SKM-1 treated with dmso at 0.1 percent for 144 hours (cell line): ENCODE measurements around the gene RAB17.

Experiments
- DNase-seq: peaks from one replicate; lab custom pipeline; 2025; ENCODE audit not compliant: unreplicated experiment; lab: John Stamatoyannopoulos, UW

The RAB17 gene

DNA sequence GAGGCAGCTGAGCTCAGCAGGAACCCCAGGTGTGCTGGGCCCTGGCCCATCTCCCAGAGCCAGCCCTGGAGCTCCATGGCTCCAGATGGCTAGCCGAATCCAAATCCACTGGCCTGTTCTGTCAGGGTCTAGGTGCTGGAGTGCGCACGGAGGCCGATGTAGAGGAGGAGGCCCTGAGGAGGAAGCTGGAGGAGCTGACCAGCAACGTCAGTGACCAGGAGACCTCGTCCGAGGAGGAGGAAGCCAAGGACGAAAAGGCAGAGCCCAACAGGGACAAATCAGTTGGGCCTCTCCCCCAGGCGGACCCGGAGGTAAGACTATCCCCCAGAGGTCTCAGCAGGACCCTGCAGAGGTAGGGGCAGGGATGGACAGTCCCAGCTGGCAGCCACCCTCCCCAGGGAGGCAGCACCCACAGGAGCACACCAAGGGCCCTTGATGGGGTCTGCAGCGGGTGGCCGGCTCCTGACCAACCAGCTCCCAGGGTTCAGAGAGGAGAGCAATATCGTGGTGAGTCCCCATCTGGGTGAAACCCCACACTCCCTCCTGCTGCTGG, 50.2 kb downstream of the RAB17 start:
- no peak for DNase-seq

DNA sequence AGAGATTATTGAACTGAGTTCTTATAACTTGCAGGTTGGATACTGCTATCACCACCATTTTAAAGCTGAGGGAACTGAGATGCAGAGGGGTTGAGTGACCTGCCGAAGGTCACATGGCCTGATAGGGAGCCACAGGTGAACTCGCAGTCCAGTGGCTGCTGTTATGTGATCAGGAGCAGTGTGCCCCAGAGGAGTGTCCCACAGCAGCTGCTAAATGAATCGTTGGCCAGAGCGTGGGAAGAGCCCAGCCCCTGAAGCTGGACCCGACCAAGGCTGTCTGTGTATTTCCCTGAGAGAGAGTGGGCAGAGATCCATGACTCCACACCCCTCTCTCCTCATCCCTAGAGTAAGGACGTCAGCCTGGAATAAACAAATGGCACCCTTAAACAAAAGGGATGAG, 50.9 kb downstream of the RAB17 start:
- no peak for DNase-seq

DNA sequence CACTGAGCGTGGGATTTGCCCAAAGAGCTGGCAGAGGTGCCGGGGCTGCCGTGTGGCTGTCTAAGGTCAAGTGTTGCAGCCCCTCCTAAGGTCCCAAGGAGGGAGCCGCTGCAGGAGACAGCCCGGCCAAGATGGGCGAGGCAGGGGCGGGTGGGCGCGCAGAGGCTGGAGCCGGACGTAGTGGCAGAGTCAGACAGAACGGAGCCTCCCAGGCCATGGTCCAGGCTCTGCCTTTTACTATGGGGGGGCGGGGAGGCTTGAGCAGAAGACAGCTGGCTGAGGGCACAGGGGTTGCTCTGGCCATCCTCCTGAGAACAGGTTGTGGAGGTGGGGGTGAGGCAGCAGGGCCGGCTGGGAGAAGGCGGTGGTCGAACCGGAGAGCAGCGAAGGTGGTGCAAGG, 51.6 kb downstream of the RAB17 start:
- no peak for DNase-seq

DNA sequence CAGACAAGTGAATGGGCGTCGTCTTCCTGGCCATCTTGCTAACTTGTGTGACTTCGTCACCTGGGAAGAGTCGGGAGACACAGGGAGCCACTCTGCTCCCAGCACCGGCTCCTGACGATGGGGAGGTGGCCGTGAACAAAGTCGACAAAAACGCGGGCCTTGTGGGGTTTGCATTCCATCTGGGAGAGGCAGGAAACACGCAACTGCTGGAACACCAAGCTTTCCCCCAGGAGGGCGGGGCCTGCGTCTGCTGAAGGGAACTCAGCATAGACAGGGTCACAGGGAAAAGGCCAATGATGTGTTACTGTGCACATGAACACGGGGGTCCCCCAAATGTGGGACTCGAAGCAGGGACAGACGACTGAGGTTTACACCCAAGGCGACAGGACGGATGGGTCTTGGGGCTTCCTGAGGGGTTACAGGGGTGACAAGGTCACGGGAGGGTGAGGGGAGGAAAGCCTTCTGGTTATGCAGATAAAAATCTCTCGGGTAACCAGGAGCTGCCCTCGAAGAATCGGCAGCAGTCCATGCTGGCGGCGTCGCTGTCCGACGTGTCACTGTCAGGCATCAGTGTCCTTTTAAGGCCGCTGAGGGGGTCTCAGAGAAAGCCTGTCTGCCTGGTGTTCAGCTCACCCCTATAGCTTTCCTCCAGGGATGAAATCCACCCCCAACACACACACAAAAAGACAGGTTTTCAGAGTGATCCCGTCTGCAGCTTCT, 52.4 kb downstream of the RAB17 start:
- DNase-seq = no peak

DNA sequence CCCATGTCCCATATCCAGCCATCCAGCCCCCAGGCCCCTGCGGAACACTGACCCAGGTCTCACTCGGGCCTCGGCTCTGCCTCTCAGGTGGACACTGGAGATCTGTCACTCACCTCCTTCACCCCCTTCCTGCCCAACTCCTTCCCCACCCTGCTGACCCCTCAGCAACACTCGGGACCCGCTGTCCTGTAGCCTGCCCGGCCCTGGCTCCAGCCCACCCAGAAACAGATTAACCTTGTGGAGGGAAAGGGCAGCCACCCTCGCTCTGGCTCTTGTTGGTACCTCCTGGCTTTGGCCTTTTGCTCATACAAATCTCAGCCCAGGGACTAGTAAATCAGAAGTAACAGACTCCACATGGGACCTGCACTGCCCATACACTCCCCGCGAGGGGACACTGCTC, 53.9 kb downstream of the RAB17 start:
- DNase-seq = no peak

DNA sequence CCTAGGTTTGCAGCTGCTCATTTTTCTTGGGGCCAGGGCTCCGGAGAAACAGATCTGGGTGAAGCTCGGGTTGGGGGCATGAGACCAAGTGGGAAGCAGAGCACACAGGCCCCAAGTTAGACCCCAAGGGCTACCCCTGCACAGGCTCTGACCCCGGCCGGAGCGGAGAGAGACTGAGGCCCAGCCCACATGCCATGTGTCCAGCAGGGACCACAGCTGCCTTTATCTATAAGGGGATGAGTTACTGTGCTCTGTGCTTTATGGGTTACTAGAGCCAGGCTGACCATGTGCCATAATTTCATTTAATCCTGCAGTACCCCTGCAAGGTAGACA, 54.5 kb downstream of the RAB17 start:
- no peak for DNase-seq

DNA sequence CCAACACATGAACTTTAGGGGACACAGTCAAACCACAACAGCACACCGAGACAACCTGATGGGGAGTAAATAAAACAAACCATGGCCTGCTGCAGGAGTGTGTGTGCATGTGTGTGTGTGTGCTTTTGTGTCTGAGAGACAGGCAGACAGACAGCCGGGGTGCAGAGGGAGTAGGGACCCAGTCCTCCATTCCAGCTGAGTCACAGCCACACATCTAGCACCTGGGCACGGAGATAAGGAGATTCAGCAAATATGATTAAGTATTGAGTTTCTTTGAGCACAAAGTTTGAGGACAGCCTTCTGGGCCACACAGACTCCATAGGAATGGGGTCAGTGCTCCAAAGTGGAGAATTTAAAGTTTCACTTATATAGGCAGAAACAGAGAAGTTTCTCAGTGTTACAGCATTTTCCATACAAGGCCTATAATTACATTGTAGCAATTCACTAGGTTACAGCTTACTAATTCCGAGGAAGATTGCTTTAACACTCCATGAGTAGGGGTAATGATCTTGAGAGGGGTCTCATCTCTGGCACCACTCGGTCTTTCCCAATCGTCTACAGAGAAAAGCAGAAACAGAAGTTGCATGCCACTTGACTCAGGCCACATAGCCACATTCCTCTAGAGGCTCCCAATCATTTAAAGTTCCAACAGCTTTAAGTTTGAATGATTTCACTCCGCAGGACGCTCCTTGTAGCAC, 55.0 kb downstream of the RAB17 start:
- no peak for DNase-seq

DNA sequence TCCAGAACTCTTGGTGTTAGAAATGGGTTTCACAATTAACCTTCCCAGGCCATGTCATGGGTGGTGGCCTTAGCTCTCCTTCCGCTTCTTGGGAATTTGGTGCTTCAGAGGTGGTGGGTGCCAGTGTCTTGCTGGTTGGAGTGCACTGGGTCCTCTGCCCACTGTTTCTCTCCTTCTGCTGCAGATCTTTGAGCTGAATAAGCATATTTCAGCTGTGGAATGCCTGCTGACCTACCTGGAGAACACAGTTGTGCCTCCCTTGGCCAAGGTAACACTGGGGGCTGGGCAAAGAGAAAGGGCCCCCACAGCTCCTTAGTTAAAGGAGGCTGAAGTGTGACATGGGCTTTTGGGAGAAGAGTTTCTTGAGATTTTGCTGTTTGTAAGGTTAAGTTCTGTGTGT, 56.2 kb downstream of the RAB17 start:
- no peak for DNase-seq

DNA sequence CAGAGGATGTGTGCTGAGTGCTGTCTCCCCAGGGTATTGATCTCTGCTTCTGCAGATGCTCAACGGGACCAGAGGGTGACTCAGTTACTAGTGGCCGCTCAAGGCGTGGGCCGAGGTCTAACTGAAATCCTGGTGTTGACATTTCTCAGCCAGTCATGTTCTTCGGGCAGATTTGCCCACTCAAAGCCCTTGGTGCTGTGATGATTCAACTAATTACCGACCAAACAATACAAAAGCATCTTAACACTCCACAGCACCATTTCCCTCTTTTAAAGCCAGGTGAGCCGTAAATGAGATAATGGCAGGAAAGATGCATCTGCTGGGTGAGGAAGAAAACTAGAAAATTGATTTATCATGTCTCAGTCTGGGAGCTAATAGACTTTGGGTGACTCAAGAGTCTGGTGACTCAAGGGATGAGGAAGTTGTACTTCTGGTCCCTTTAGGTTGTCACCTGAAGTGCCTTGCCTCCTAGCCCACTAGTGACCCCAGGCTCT, 56.8 kb downstream of the RAB17 start:
- DNase-seq = no peak

DNA sequence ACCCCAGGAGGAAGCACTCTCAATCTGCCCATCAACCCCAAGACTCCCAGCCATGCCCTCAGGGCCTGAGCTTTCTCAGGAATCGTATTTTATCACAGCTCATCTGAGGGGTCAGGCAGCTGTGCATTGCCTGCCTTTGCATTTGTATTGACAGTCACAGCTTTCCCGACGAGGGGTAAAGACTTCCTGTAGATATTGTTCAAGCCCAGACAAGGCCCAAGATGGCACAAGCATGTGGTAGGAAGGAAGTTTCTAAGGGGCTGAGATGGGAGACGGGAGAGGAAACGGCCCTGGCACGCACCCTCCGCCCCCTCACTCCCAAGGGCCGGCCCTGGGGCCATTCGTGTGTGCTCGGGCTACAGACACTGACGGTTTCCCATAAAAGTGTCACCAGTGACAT, 58.4 kb downstream of the RAB17 start:
- no peak for DNase-seq

DNA sequence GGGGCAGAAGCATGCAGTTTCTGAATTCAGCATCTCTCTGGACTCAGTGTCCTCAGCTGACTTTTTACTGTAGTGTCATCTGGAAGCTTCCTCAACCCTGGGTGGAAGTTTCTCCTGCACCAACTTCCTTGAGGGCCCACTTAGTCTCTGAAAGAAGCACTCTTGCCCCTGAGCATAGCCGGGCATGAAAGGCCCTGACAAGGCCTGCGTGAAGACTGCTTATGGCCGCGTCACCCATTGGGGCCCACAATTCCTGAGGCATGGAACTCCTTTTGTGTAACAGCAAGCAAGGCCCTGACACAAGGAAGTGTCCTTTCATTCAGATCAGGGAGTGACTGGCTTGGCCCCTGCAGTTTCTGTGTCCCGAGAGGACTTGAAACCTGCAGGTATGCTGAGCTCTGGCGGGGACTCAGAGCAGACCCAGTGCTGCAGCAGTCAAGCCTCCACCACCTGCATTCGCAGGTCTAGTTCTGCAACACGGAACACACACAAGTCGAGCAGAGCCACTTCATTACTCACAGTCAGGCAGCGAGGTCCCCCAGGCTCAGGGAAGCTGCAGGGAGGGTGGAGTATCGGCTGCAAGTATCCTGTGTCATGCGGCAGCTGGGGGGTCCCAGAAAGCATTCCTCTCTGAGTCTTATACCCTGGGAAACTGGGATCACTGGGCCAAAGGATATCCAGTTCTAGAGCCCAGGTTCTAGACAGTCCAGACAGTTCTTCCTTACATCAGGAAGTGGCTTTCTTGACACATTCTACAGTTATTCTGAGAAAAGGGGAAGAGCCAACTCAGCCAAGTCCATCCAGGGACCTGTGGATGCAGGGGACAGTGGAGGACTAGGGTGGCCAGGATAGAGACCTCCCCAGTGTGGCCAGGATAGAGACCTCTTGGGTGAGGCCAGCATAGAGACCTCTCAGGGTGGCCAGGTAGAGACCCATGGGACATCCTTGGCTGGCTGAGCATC, 59.8 kb downstream of the RAB17 start:
- DNase-seq = no peak

DNA sequence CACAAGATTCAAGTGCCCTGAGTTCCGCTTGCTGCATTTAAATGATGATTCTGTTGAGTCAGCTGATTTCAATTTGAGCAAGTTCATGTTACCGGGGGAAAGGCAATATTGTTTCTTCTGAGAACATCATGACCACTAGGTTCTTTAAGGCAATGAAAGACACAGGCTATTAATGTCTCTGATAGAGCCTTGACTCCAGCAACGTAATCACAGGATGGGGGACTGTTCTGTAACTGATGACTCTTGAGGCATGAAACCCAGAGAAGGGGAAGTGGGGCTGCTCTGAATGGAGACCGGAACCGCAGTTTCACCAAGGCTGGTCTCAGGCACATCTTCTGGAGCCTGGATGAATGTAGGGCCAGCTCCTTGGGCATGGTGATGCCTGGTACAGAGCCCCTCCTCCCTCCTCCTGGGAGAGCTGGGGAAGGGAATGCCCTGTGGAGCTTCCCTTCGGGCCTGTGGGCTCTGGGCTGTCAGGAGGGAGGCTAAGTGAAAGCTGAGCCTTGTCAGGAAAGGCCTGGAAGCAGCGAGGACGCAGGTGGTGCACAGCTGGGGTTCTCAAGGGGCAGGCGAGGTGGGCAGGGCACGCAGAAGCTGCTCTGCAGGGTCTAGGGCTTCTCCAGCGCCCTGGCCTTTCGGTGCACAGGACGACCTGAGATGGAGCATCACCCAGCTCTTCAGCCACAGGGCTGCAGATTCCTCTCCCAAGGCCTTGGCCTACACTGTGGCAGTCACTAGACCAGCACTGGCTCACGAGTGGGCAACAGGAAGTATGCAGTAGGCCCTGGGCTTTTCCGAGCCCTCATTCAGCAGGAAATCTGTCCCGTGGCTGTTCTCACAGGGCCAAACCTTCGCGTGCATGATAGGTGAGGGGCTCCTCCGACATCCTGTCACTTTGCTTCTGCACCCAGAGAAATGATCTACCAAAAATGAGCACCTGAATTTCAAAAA, 60.8 kb downstream of the RAB17 start:
- DNase-seq = no peak

DNA sequence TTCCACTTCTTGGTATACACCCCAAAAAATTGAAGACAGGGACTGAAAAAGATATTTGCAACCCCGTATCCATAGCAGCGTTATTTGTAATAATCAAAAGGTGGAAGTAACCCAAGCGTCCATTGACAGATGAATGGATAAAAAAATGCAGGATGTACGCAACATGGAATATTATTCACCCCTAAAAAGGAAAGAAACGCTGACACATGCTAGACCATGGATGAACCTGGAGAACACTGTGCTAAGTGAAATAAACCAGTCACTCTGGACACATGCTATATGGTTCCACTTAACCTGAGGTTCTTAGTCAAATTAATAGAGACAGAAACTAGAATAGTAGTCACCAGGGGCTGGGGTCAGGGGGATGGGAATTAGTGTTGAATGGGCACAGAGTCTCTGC, 62.8 kb downstream of the RAB17 start:
- no peak for DNase-seq

DNA sequence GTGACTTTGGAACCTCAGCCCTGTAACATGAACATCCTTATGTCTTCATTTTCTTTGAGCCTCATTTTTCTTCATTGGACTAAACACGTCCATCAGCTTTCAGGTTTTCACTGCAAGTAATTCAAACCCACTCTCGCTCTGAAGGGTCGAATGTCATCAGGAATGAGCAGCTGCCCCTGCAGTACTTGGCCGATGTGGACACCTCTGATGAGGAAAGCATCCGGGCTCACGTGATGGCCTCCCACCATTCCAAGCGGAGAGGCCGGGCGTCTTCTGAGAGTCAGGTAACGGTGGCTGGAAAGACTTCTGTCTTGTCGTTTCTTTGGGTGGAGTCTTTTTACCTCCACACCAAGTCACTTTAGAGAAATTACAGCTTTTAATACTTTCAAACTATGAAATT, 63.3 kb downstream of the RAB17 start:
- no peak for DNase-seq

DNA sequence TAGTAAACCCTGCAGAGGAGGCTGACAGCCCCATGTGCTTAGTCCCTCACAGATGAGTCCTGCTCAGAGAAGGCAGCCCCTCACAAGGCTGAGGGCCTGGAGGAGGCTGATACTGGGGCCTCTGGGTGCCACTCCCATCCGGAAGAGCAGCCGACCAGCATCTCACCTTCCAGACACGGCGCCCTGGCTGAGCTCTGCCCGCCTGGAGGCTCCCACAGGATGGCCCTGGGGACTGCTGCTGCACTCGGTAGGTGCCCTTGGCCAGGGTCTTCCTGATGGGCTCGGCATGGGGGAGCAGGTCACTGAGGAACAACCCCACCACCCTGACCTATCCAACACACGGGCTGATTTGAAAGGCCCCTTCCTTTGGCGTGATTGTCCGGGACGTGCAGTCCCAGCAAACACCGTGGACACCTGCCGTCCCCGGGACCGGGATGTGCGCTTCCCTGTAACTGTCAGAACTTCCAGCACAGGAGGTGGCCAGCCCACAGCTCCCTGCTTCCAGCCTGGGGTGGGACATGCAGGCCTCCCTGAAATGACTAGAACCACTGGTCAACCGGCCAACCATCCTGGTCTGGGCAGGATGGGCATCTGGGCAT, 64.9 kb downstream of the RAB17 start:
- DNase-seq = no peak

DNA sequence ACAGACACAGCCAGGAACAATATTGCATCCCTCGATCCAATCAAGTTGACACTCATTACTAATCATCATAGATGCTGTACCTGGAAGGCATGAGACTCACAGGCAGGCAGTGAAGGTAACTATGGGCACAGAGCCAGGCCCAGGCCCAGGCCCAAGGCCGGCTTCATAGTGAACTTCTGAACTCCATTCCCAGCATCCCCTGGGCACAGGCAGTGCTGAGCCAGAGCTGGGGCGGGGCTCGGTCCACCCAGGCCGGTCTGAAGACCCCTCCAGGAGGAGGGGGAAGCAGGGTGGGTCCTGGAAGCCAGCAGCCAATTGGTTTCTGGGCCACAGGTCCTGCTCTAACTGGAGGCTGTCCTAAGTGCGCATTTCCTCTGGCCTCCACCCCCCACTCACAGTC, 65.9 kb downstream of the RAB17 start:
- no peak for DNase-seq
